K562 (cell line): ENCODE results near the gene PRR14. TPM values are rescaled to one million over a fixed set of nuclear protein-coding genes. Genes with fewer than 3 reads are reported as not detected.

Experiments used
- CBFA2T2 ChIP-seq: fragments of 450-650 bp; conservative IDR thresholded peaks from 2 replicates; pipeline ENCODE4 v1.6.1; 2017; ENCODE audit warnings: mild to moderate bottlenecking
- EP300 ChIP-seq: IDR thresholded peaks from 2 replicates; pipeline ENCODE4 v1.6.1; 2012; ENCODE audit warnings: low read length, improper control_type of control experiment
- ETV6 ChIP-seq, 3 experiments: fragments of 150-350 bp in 1 of 3; sonication (generic) in 1 of 3; formaldehyde crosslinking in 1 of 3; IDR thresholded peaks; 2 replicates each; pipeline versions ENCODE4 v1.6.1 to v1.8.0; 2014 to 2022; ENCODE audit warnings: borderline replicate concordance in 2 of 3, low read depth in 2 of 3, antibody characterized with exemption in 1 of 3, low read length in 1 of 3, mild to moderate bottlenecking in 1 of 3, missing genetic modification reagents in 1 of 3
- HNRNPL ChIP-seq: fragments of 200-400 bp; formaldehyde crosslinking; IDR thresholded peaks from 2 replicates; pipeline ENCODE4 v1.6.1; 2017; ENCODE audit warnings: low read depth, mild to moderate bottlenecking, low read length
- NCOA2 ChIP-seq, 2 experiments: fragments of 450-650 bp; IDR thresholded peaks; 2 replicates each; pipeline ENCODE4 v1.6.1; 2018; ENCODE audit warnings: mild to moderate bottlenecking in 2 of 2, moderate library complexity in 1 of 2; ENCODE audit not compliant: partially characterized antibody in 2 of 2
- PURB ChIP-seq: sonication (generic); formaldehyde crosslinking; IDR thresholded peaks from 2 replicates; pipeline ENCODE4 v1.9.0; 2021; ENCODE audit warnings: low read depth, mild to moderate bottlenecking, missing genetic modification reagents
- RUNX1 ChIP-seq: sonication (generic); IDR thresholded peaks from 2 replicates; pipeline ENCODE4 v1.6.1; 2016; ENCODE audit warnings: antibody characterized with exemption, low read depth
- SRSF3 ChIP-seq: fragments of 200-400 bp; formaldehyde crosslinking; IDR thresholded peaks from 2 replicates; pipeline ENCODE4 v1.6.1; 2016; ENCODE audit warnings: mild to moderate bottlenecking, low read length, moderate library complexity; ENCODE audit not compliant: insufficient read depth
- TAF7 ChIP-seq: fragments of 450-650 bp; IDR thresholded peaks from 2 replicates; pipeline ENCODE4 v1.6.1; 2016; ENCODE audit warnings: missing genetic modification characterization, missing compliant biosample characterization
- ZNF133 ChIP-seq: fragments of 250-450 bp; sonication (Bioruptor Pico); IDR thresholded peaks from 2 replicates; pipeline ENCODE4 v1.4.0; 2020; ENCODE audit warnings: mild to moderate bottlenecking
- ZNF408 ChIP-seq: fragments of 250-450 bp; sonication (Bioruptor Pico); IDR thresholded peaks from 2 replicates; pipeline ENCODE4 v1.4.0; 2020; ENCODE audit warnings: low read depth, mild to moderate bottlenecking, moderate library complexity
- ZNF644 ChIP-seq: fragments of 200-800 bp; sonication (Bioruptor generic); IDR thresholded peaks from 2 replicates; pipeline ENCODE4 v1.6.1; 2016; ENCODE audit warnings: low read depth, missing genetic modification characterization, missing compliant biosample characterization
- ZNF766 ChIP-seq: fragments of 200-800 bp; sonication (Bioruptor generic); conservative IDR thresholded peaks from 2 replicates; pipeline ENCODE4 v1.6.1; 2016; ENCODE audit warnings: missing genetic modification characterization, missing compliant biosample characterization
- polyA plus RNA-seq, 8 experiments: library from polyadenylated mRNA; depleted of rRNA in 4 of 8; stranded (reverse) in 5 of 8; unstranded in 3 of 8; fragments of >200 nt; fragmentation: Nextera tagmentation in 2 of 8; fragmentation: Illumina TruSeq in 1 of 8; extraction: Ambion mirVana in 2 of 8; extraction: Trizol in 1 of 8; gene quantifications; 2 replicates each; pipeline versions ENCODE4 v1.2.1 to v1.2.3, GENCODE V29; 2011 to 2014; ENCODE audit warnings: inconsistent platforms in 1 of 8, missing spikeins in 1 of 8
- total RNA-seq, 7 experiments: library from RNA; depleted of rRNA in 6 of 7; stranded (reverse); fragments of >200 nt in 6 of 7; fragmentation: Illumina TruSeq in 2 of 7; extraction: Trizol in 2 of 7; gene quantifications; 2 replicates each; pipeline versions ENCODE4 v1.2.1 to v1.2.3, GENCODE V29; 2011 to 2021; ENCODE audit warnings: low replicate concordance in 1 of 7
- TF ChIP-seq, protein P1 (sequence below): sonication (generic); formaldehyde crosslinking; IDR thresholded peaks from 2 replicates; pipeline ENCODE4 v1.8.0; 2022; ENCODE audit warnings: mild to moderate bottlenecking, missing genetic modification reagents
- TF ChIP-seq, protein P2 (sequence below): fragments of 450-650 bp; IDR thresholded peaks from 2 replicates; pipeline ENCODE4 v1.6.1; 2017; ENCODE audit warnings: mild to moderate bottlenecking, moderate library complexity
- TF ChIP-seq, protein P3 (sequence below): IDR thresholded peaks from 3 replicates; pipeline ENCODE4 v1.6.1; 2011; ENCODE audit warnings: borderline replicate concordance, mild to moderate bottlenecking, moderate library complexity; ENCODE audit not compliant: insufficient read length; ENCODE audit errors: extremely low read depth
- TF ChIP-seq, protein P4 (sequence below): fragments of 450-650 bp; formaldehyde crosslinking; IDR thresholded peaks from 2 replicates; pipeline ENCODE4 v1.4.0; 2020; ENCODE audit warnings: mild to moderate bottlenecking, mixed read lengths
- TF ChIP-seq, protein P5 (sequence below): fragments of 250-450 bp; sonication (Bioruptor Pico); IDR thresholded peaks from 2 replicates; pipeline ENCODE4 v1.4.0; 2020; ENCODE audit warnings: mild to moderate bottlenecking

Gene PRR14
- total and polyA plus RNA-seq, 9 of the 15 experiments (the other 6 are each of a cell fraction or from before 2014, with no cell fraction given) = 2.2 to 63.1 (median 11.5) TPM

DNA sequence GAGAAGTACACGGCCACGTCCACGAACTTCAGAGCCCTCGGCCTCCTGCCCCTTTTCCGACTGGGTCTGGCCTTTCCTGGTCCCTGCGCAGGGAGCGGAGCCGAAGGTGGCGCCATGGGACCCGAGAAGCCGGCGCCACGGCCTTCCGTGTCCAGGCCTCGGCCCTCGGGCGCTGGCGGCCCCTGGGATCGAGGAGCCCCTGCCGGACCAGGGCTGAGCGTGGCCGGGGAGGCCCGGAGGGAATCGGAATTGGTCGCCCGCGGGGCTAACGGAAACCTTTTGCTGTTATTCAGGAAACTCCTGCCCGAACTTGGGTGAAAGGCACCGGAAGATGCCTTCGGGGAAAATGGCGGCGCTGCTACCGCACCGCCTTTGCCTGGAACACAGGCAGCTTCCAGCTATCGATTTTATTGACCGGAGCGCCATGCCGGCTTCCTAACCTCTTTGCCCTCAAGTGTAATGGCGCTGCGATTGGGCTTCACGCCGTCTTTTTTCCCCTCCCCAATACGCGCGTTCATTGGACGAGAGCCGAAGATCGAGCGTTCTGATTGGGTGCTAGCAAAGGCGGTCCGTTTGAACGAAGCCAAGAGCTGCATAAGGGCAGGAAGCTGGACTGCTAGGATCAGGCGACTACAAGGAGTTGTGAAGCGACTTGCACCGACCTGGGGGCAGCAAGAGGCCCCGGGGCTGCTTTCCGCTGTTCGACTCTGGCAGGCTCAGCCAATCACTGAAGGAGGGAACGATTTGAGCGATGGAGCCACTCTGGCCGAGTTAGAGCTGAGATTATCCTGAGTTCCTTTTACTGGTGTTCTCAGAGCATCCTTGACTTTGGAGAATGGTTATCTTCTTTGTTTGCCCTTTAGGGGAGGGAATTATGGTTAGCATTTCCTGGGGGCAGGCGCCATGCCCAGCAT, 40.6 kb upstream of the PRR14 start, which contains the start of gene ZNF689 (continued):
- TF ChIP-seq ZNF408 (no peak), ZNF766 (peak; percentile 84; the same call in 1 of the 2 replicates), ZNF644 (tag) (no peak), RUNX1 (no peak; the same call in 1 of the 2 replicates), TAF7 (tag) (peak; percentile 94), NCOA2 (IDR thresholded peaks at IDR 0.05; ENCODE audit: partially characterized antibody in 2 of 2) (no peak), SRSF3 (0 out of 2 replicates have a peak, but pooled peaks have one; percentile 77), PURB (no peak), CBFA2T2 (no peak), ETV6 (IDR thresholded peaks at IDR 0.05; ENCODE audit: borderline replicate concordance in 1 of 2, low read depth in 2 of 2, low read length in 1 of 2) (no peak), ETV6 (CRISPR knock-in tag; IDR thresholded peaks at IDR 0.05; ENCODE audit: borderline replicate concordance) (0 out of 2 replicates have a peak, but pooled peaks have one; percentile 20), EP300 (no peak), HNRNPL (no peak), ZNF133 (no peak)
- TF ChIP-seq, protein P1, sequence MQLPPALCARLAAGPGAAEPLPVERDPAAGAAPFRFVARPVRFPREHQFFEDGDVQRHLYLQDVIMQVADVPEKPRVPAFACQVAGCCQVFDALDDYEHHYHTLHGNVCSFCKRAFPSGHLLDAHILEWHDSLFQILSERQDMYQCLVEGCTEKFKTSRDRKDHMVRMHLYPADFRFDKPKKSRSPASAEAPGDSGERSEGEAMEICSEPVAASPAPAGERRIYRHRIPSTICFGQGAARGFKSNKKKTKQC (CRISPR knock-in tag) = peak; percentile 81
- TF ChIP-seq, protein P2, sequence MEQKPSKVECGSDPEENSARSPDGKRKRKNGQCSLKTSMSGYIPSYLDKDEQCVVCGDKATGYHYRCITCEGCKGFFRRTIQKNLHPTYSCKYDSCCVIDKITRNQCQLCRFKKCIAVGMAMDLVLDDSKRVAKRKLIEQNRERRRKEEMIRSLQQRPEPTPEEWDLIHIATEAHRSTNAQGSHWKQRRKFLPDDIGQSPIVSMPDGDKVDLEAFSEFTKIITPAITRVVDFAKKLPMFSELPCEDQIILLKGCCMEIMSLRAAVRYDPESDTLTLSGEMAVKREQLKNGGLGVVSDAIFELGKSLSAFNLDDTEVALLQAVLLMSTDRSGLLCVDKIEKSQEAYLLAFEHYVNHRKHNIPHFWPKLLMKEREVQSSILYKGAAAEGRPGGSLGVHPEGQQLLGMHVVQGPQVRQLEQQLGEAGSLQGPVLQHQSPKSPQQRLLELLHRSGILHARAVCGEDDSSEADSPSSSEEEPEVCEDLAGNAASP = no peak
- TF ChIP-seq, protein P3, sequence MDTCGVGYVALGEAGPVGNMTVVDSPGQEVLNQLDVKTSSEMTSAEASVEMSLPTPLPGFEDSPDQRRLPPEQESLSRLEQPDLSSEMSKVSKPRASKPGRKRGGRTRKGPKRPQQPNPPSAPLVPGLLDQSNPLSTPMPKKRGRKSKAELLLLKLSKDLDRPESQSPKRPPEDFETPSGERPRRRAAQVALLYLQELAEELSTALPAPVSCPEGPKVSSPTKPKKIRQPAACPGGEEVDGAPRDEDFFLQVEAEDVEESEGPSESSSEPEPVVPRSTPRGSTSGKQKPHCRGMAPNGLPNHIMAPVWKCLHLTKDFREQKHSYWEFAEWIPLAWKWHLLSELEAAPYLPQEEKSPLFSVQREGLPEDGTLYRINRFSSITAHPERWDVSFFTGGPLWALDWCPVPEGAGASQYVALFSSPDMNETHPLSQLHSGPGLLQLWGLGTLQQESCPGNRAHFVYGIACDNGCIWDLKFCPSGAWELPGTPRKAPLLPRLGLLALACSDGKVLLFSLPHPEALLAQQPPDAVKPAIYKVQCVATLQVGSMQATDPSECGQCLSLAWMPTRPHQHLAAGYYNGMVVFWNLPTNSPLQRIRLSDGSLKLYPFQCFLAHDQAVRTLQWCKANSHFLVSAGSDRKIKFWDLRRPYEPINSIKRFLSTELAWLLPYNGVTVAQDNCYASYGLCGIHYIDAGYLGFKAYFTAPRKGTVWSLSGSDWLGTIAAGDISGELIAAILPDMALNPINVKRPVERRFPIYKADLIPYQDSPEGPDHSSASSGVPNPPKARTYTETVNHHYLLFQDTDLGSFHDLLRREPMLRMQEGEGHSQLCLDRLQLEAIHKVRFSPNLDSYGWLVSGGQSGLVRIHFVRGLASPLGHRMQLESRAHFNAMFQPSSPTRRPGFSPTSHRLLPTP = no peak
- TF ChIP-seq, protein P4, sequence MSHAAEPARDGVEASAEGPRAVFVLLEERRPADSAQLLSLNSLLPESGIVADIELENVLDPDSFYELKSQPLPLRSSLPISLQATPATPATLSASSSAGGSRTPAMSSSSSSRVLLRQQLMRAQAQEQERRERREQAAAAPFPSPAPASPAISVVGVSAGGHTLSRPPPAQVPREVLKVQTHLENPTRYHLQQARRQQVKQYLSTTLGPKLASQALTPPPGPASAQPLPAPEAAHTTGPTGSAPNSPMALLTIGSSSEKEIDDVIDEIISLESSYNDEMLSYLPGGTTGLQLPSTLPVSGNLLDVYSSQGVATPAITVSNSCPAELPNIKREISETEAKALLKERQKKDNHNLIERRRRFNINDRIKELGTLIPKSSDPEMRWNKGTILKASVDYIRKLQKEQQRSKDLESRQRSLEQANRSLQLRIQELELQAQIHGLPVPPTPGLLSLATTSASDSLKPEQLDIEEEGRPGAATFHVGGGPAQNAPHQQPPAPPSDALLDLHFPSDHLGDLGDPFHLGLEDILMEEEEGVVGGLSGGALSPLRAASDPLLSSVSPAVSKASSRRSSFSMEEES (CRISPR knock-in tag) = no peak
- TF ChIP-seq, protein P5, sequence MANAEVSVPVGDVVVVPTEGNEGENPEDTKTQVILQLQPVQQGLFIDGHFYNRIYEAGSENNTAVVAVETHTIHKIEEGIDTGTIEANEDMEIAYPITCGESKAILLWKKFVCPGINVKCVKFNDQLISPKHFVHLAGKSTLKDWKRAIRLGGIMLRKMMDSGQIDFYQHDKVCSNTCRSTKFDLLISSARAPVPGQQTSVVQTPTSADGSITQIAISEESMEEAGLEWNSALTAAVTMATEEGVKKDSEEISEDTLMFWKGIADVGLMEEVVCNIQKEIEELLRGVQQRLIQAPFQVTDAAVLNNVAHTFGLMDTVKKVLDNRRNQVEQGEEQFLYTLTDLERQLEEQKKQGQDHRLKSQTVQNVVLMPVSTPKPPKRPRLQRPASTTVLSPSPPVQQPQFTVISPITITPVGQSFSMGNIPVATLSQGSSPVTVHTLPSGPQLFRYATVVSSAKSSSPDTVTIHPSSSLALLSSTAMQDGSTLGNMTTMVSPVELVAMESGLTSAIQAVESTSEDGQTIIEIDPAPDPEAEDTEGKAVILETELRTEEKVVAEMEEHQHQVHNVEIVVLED (CRISPR knock-in tag) = peak; percentile 64; the same call in 1 of the 2 replicates
